HG03280 (cell line): ENCODE data around the gene ANKRD17.

Experiments used
- ATAC-seq: cut with Tn5 transposase; IDR thresholded peaks from one replicate; pipeline ENCODE4 v1.9.1; 2021; ENCODE audit warnings: mild to moderate bottlenecking, moderate library complexity; ENCODE audit not compliant: unreplicated experiment

ANKRD17 gene

GRCh38 chr4:73137121-73137520 is 121.5 kb downstream of the ANKRD17 start:
- ATAC-seq = no peak

- no peak for ATAC-seq
Observed at GRCh38 chr4:73133784-73134183, 124.8 kb downstream of the ANKRD17 start.

- no peak for ATAC-seq
Observed at GRCh38 chr4:73131281-73131680, 127.3 kb downstream of the ANKRD17 start.

GRCh38 chr4:73129319-73129718 is 129.3 kb downstream of the ANKRD17 start:
- no peak for ATAC-seq

GRCh38 chr4:73127839-73128453 is 130.7 kb downstream of the ANKRD17 start:
- ATAC-seq = no peak

GRCh38 chr4:73109493-73109892 is 149.1 kb downstream of the ANKRD17 start:
- no peak for ATAC-seq

GRCh38 chr4:73104695-73105094 is 153.9 kb downstream of the ANKRD17 start:
- no peak for ATAC-seq

GRCh38 chr4:73103799-73104503 is 154.6 kb downstream of the ANKRD17 start:
- no peak for ATAC-seq

GRCh38 chr4:73099143-73099542 is 159.5 kb downstream of the ANKRD17 start:
- no peak for ATAC-seq

- no peak for ATAC-seq
Observed at GRCh38 chr4:73098713-73099112, 159.9 kb downstream of the ANKRD17 start.

GRCh38 chr4:73098016-73098415 is 160.6 kb downstream of the ANKRD17 start:
- ATAC-seq = no peak

- no peak for ATAC-seq
Observed at GRCh38 chr4:73092868-73093267, 165.7 kb downstream of the ANKRD17 start.

GRCh38 chr4:73090738-73091137 is 167.9 kb downstream of the ANKRD17 start:
- no peak for ATAC-seq

- ATAC-seq = no peak
Observed at GRCh38 chr4:73087871-73088270, 170.7 kb downstream of the ANKRD17 start.

GRCh38 chr4:73086095-73086868 is 172.3 kb downstream of the ANKRD17 start:
- ATAC-seq = no peak

GRCh38 chr4:73080789-73081188 is 177.8 kb downstream of the ANKRD17 start:
- no peak for ATAC-seq

- no peak for ATAC-seq
Observed at GRCh38 chr4:73075832-73076231, 182.8 kb downstream of the ANKRD17 start.

- peak; percentile 16 for ATAC-seq
Observed at GRCh38 chr4:73070074-73070390, 188.6 kb downstream of the ANKRD17 start.

- peak; percentile 82 for ATAC-seq
Observed at GRCh38 chr4:73069338-73070073, 189.1 kb downstream of the ANKRD17 start, which contains the start of gene COX18. COX18 (minus strand) TSS chr4:73069716; CDS start chr4:73069649, 67 bp downstream.

- ATAC-seq = peak; percentile 0
Observed at GRCh38 chr4:73068491-73069337, 189.9 kb downstream of the ANKRD17 start.
